ENCODE results near the gene GUCA1C.

Gene GUCA1C

GRCh38 chr3:108907194-108907593, 46.5 kb downstream of the GUCA1C start:
- no peak for DNase-seq

- no peak for DNase-seq
Observed at GRCh38 chr3:108899530-108899929, 54.1 kb downstream of the GUCA1C start.

GRCh38 chr3:108897883-108898282, 55.8 kb downstream of the GUCA1C start:
- no peak for DNase-seq

GRCh38 chr3:108894981-108895380, 58.7 kb downstream of the GUCA1C start:
- no peak for DNase-seq

GRCh38 chr3:108891833-108892232, 61.8 kb downstream of the GUCA1C start:
- DNase-seq: no peak

- no peak for DNase-seq
Observed at GRCh38 chr3:108887777-108888176, 65.9 kb downstream of the GUCA1C start.

GRCh38 chr3:108887121-108887520, 66.6 kb downstream of the GUCA1C start:
- DNase-seq: no peak

GRCh38 chr3:108883373-108883772, 70.3 kb downstream of the GUCA1C start:
- DNase-seq: no peak

- DNase-seq: no peak
Observed at GRCh38 chr3:108882762-108883161, 70.9 kb downstream of the GUCA1C start.

GRCh38 chr3:108879915-108880314, 73.8 kb downstream of the GUCA1C start:
- DNase-seq: no peak

GRCh38 chr3:108877901-108878300, 75.8 kb downstream of the GUCA1C start:
- no peak for DNase-seq

GRCh38 chr3:108863799-108864135, 89.9 kb downstream of the GUCA1C start:
- DNase-seq: no peak

- DNase-seq: peak; percentile 87
Observed at GRCh38 chr3:108862865-108863798, 90.5 kb downstream of the GUCA1C start.

GRCh38 chr3:108861401-108861800, 92.3 kb downstream of the GUCA1C start:
- no peak for DNase-seq

Data from HCEC 1CT (cell line).